Measurements from ENCODE around the gene CCR3.

The CCR3 gene

GRCh38 chr3:46298871-46299607, 56.8 kb downstream of the CCR3 start:
- DNase-seq (ENCODE audit: low spot score), result no peak

GRCh38 chr3:46299608-46300460, 57.6 kb downstream of the CCR3 start:
- peak; percentile 1 for DNase-seq (ENCODE audit: low spot score)

- DNase-seq (ENCODE audit: low spot score), result no peak
These were observed 58.2 kb downstream of the CCR3 start for GRCh38 chr3:46300461-46300789.

- DNase-seq (ENCODE audit: low spot score), result no peak
These were observed 59.0 kb downstream of the CCR3 start for GRCh38 chr3:46301122-46301835.

- DNase-seq (ENCODE audit: low spot score), result no peak
These were observed 61.0 kb downstream of the CCR3 start for GRCh38 chr3:46303240-46303639.

GRCh38 chr3:46304739-46305138, 62.5 kb downstream of the CCR3 start:
- DNase-seq (ENCODE audit: low spot score), result no peak

- DNase-seq (ENCODE audit: low spot score), result no peak
These were observed 70.7 kb downstream of the CCR3 start for GRCh38 chr3:46312991-46313390.

GRCh38 chr3:46314517-46314916, 72.3 kb downstream of the CCR3 start:
- no peak for DNase-seq (ENCODE audit: low spot score)

GRCh38 chr3:46316206-46316605, 73.9 kb downstream of the CCR3 start:
- DNase-seq (ENCODE audit: low spot score), result no peak
